ENCODE measurements around the gene RNF103.

Gene RNF103

DNA sequence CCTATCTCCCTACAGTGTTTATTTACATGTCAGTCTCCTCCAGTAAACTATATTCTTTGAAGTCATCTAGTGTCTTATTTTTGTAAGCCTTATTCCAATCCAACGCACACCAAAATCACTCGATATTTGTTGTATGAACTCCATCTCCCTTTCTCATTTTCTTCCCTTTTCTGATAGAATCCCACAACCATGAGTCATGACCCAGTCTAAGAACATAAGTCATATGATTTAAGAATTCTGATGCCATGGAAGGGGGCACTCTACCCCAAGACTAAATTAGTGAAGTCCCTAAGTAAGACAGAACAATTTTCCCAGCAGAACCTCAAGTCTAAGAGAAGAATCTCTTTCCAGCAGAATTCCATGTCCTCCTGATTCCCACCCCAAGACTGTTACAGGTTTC is 65.8 kb downstream of the RNF103 start (continued):
- TF ChIP-seq ZNF175 (tag by site-specific recombination; IDR thresholded peaks at IDR 0.05), result no peak

DNA sequence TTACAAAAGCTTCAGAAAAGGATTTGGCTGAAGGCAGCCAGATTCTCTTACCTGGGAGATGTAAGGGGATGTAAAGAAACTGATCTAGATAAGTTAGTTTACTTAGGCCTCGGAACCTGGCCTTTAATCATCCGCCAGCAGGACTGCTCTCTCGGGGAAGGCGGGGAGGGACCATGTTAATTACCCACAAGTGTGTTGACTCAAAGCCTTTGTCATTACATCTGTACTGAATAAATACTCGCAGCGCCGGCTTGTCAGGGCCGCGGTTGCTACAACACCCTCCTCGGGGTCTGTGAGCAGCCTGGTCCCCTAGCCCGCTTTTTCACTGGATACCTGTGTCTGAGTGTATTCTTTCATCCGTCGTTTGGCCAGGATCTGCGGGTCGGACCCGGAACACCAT is 67.2 kb downstream of the RNF103 start:
- CTCF ChIA-PET, result no interaction called here
- H3K4me3 ChIP-seq (ENCODE audit: low read depth, low read length), result no peak overlapping the region
- 0 out of 2 replicates have a peak overlapping the region, but pooled peaks have one; percentile 4 for H3K27ac ChIP-seq (ENCODE audit: extremely low read depth, low read depth, low read length)
- H3K9me3 ChIP-seq (ENCODE audit: control insufficient read depth, insufficient read depth, low read depth, low read length), result no peaks in the 10 kb centered on the region
- H3K4me1 ChIP-seq (ENCODE audit: control insufficient read depth, insufficient read depth, low read length), result peaks cover 8% of the 10 kb centered on the region
- POLR2A ChIA-PET, result no interaction called here
- peak; percentile 67 for TF ChIP-seq SETDB1 (IDR thresholded peaks at IDR 0.05; ENCODE audit: insufficient read length, low read length)
- no peak for TF ChIP-seq ZSCAN16 (tag by site-specific recombination; IDR thresholded peaks at IDR 0.05)
- peak; percentile 58 for TF ChIP-seq TCF7L2 (IDR thresholded peaks at IDR 0.05; ENCODE audit: borderline replicate concordance, low read depth, low read length)
- H3K36me3 ChIP-seq (ENCODE audit: control insufficient read depth in 2 of 2, insufficient read depth in 1 of 2, low read length in 2 of 2), result peaks cover 0 to 3% of the 10 kb centered on the region in 2 experiments; a peak in 1 of 3 replicates

Data from HEK293 (cell line).